Osteoblast (primary cell): ENCODE data around the gene ARL10. TPM values are rescaled to one million over a fixed set of nuclear protein-coding genes. Genes with fewer than 3 reads are reported as not detected.

ENCODE experiments used
- DNase-seq: peaks from one replicate; pipeline ENCODE4 v3.0.0; 2011; ENCODE audit warnings: low spot score, mixed read lengths; ENCODE audit not compliant: insufficient read length; ENCODE audit errors: missing footprints
- H2AFZ ChIP-seq: 2 replicates; pipeline ENCODE4 v1.6.0; 2011; ENCODE audit warnings: mild to moderate bottlenecking, low read length
- H3K27ac ChIP-seq: 2 replicates; pipeline ENCODE4 v1.5.1; 2011; ENCODE audit warnings: mild to moderate bottlenecking, low read depth, low read length, moderate library complexity
- H3K27me3 ChIP-seq: 2 replicates; pipeline ENCODE4 v1.6.0; 2012; ENCODE audit warnings: mild to moderate bottlenecking, control low read depth, inconsistent platforms, low read length, moderate library complexity; ENCODE audit not compliant: insufficient read depth
- H3K36me3 ChIP-seq: 2 replicates; pipeline ENCODE4 v1.5.1; 2011; ENCODE audit warnings: mild to moderate bottlenecking, low read length, control low read depth, moderate library complexity; ENCODE audit not compliant: insufficient read depth
- H3K4me1 ChIP-seq: 2 replicates; pipeline ENCODE4 v1.5.1; 2011; ENCODE audit warnings: mild to moderate bottlenecking, low read length, control low read depth, moderate library complexity; ENCODE audit not compliant: insufficient read depth
- H3K4me2 ChIP-seq: 2 replicates; pipeline ENCODE4 v1.6.0; 2011; ENCODE audit warnings: mild to moderate bottlenecking, low read length; ENCODE audit not compliant: insufficient read depth
- H3K4me3 ChIP-seq: fragments of 200-600 bp; sonication (generic); 3 replicates; pipeline ENCODE4 v1.5.1; 2012; ENCODE audit warnings: mild to moderate bottlenecking, low read length, inconsistent platforms; ENCODE audit not compliant: insufficient read depth
- H3K79me2 ChIP-seq: 2 replicates; pipeline ENCODE4 v1.6.0; 2012; ENCODE audit warnings: mild to moderate bottlenecking, low read length, control low read depth, inconsistent platforms; ENCODE audit not compliant: insufficient read depth
- H3K9me3 ChIP-seq: 2 replicates; pipeline ENCODE4 v1.5.1; 2011; ENCODE audit warnings: low read depth, low read length, control low read depth
- H4K20me1 ChIP-seq: 2 replicates; pipeline ENCODE4 v1.6.0; 2012; ENCODE audit warnings: mild to moderate bottlenecking, low read length, control low read depth; ENCODE audit not compliant: insufficient read depth
- CTCF ChIP-seq: IDR thresholded peaks from 2 replicates; pipeline ENCODE4 v1.5.1; 2011; ENCODE audit warnings: mild to moderate bottlenecking, low read depth, low read length, moderate library complexity; ENCODE audit errors: extremely low read depth
- total RNA-seq: library from RNA; depleted of rRNA; stranded (reverse); fragments of >200 nt; gene quantifications from 2 replicates; pipeline ENCODE4 v1.2.3, GENCODE V29; 2012

The ARL10 gene
- total RNA-seq, 1 donor: 14.1 TPM

- peak overlapping the region; percentile 8 for H3K27ac ChIP-seq
- H3K4me3 ChIP-seq: peak overlapping the region; percentile 87
- peaks cover 7% of the 10 kb centered on the region for H3K36me3 ChIP-seq
- peaks cover 16% of the 10 kb centered on the region for H3K4me1 ChIP-seq
- no peaks in the 10 kb centered on the region for H3K27me3 ChIP-seq
- no peaks in the 10 kb centered on the region for H3K9me3 ChIP-seq
- DNase-seq: no peak
- peaks cover 20% of the 10 kb centered on the region for H3K79me2 ChIP-seq
- peaks cover 4% of the 10 kb centered on the region for H4K20me1 ChIP-seq
- peak overlapping the region; percentile 93 for H3K4me2 ChIP-seq
- H2AFZ ChIP-seq: peak overlapping the region; percentile 93
- no peak for TF ChIP-seq CTCF
Observed at GRCh38 chr5:176364765-176365350, 429 bp upstream of the ARL10 start.

DNA sequence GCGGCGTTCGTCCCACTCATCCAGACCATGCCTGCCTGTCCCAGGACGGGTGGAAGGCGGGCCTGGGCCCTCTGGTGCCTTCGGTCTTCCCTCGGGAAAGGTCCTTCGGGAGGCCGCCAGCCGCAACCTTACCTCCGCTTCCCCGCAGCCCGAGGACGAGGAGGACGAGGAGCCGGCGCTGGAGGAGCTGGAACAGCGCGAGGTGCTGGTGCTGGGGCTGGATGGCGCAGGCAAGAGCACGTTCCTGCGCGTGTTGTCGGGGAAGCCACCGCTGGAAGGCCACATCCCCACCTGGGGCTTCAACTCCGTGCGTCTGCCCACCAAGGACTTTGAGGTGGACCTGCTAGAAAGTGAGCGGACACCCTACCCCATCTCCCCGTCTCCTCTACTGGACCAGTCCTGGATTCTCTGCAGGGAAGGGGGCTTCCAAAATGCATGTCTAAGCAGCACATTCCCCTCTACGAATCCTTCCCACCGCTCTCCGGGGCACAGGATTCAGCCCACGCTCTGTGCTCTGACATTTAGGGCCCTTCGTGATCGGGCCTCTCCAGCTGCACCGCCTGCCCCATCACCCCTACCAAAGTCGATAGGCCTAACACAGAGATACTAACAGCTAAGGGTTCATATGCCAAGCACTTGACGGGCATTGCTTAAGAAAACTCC is 1.1 kb downstream of the ARL10 start:
- Histone ChIP-seq H3K79me2 (peaks cover 9% of the 10 kb centered on the region), H3K4me1 (peaks cover 16% of the 10 kb centered on the region), H2AFZ (peak overlapping the region; percentile 93), H4K20me1 (no peaks in the 10 kb centered on the region), H3K27ac (no peak overlapping the region), H3K36me3 (peaks cover 14% of the 10 kb centered on the region), H3K4me3 (peak overlapping the region; percentile 87), H3K4me2 (peak overlapping the region; percentile 93), H3K9me3 (no peaks in the 10 kb centered on the region), H3K27me3 (no peaks in the 10 kb centered on the region)
- peak; percentile 36 for DNase-seq
- TF ChIP-seq CTCF: no peak

- Histone ChIP-seq H3K4me1 (peaks cover 10% of the 10 kb centered on the region), H3K27ac (no peak overlapping the region), H3K79me2 (peaks cover 6% of the 10 kb centered on the region), H3K36me3 (peaks cover 23% of the 10 kb centered on the region), H3K4me3 (no peak overlapping the region), H3K9me3 (no peaks in the 10 kb centered on the region), H3K4me2 (no peak overlapping the region), H2AFZ (no peak overlapping the region), H4K20me1 (no peaks in the 10 kb centered on the region), H3K27me3 (no peaks in the 10 kb centered on the region)
- TF ChIP-seq CTCF: no peak
- DNase-seq: no peak
Observed at GRCh38 chr5:176368726-176369125, 3.4 kb downstream of the ARL10 start.

GRCh38 chr5:176369934-176370711 is 4.8 kb downstream of the ARL10 start:
- H3K36me3 ChIP-seq: peaks cover 25% of the 10 kb centered on the region
- H4K20me1 ChIP-seq: no peaks in the 10 kb centered on the region
- H3K9me3 ChIP-seq: no peaks in the 10 kb centered on the region
- no peak overlapping the region for H3K4me3 ChIP-seq
- H3K27me3 ChIP-seq: no peaks in the 10 kb centered on the region
- no peak overlapping the region for H2AFZ ChIP-seq
- H3K4me1 ChIP-seq: peaks cover 7% of the 10 kb centered on the region
- peaks cover 6% of the 10 kb centered on the region for H3K79me2 ChIP-seq
- H3K4me2 ChIP-seq: no peak overlapping the region
- peak; percentile 55 for DNase-seq
- no peak for TF ChIP-seq CTCF
- H3K27ac ChIP-seq: no peak overlapping the region
